Middle frontal gyrus (tissue), 1 donor: ENCODE measurements around the gene ADARB2.
"Not testable (repeated sequence)": the region's sequence is repeated elsewhere in the genome, so short reads cannot be mapped to it uniquely, and the experiment has no call there.

Source experiments
- DNase-seq: peaks from one replicate; pipeline ENCODE4 v3.0.0-alpha.2; 2015; ENCODE audit warnings: low spot score; ENCODE audit errors: extremely low spot score

Gene ADARB2

GRCh38 chr10:1401071-1401965 is 336.0 kb downstream of the ADARB2 start:
- no peak for DNase-seq

GRCh38 chr10:1400101-1401070 is 336.9 kb downstream of the ADARB2 start:
- no peak for DNase-seq

GRCh38 chr10:1399431-1400100 is 337.8 kb downstream of the ADARB2 start:
- no peak for DNase-seq

GRCh38 chr10:1398626-1399410 is 338.5 kb downstream of the ADARB2 start:
- DNase-seq: no peak

- DNase-seq: not testable (repeated sequence)
Observed at GRCh38 chr10:1398116-1398515, 339.2 kb downstream of the ADARB2 start.

- no peak for DNase-seq
Observed at GRCh38 chr10:1396297-1396635, 341.1 kb downstream of the ADARB2 start.

- no peak for DNase-seq
Observed at GRCh38 chr10:1395481-1396296, 341.6 kb downstream of the ADARB2 start.

GRCh38 chr10:1395025-1395480 is 342.3 kb downstream of the ADARB2 start:
- no peak for DNase-seq

GRCh38 chr10:1394155-1394912 is 343.0 kb downstream of the ADARB2 start:
- no peak for DNase-seq

- no peak for DNase-seq
Observed at GRCh38 chr10:1393481-1393880, 343.8 kb downstream of the ADARB2 start.

- no peak for DNase-seq
Observed at GRCh38 chr10:1392127-1392526, 345.2 kb downstream of the ADARB2 start.

- no peak for DNase-seq
Observed at GRCh38 chr10:1390200-1390599, 347.1 kb downstream of the ADARB2 start.

GRCh38 chr10:1384026-1384425 is 353.3 kb downstream of the ADARB2 start:
- no peak for DNase-seq

GRCh38 chr10:1382711-1383110 is 354.6 kb downstream of the ADARB2 start:
- no peak for DNase-seq

- no peak for DNase-seq
Observed at GRCh38 chr10:1381339-1381738, 356.0 kb downstream of the ADARB2 start.

- DNase-seq: no peak
Observed at GRCh38 chr10:1380088-1380671, 357.1 kb downstream of the ADARB2 start.

GRCh38 chr10:1379601-1380000 is 357.7 kb downstream of the ADARB2 start:
- no peak for DNase-seq

GRCh38 chr10:1378473-1378872 is 358.9 kb downstream of the ADARB2 start:
- DNase-seq: no peak
